OCI-LY1 (cell line): Measurements from ENCODE around the gene AGAP1.

Experiments used
- H2AFZ ChIP-seq: fragments of 200-600 bp; sonication (generic), shearing (Covaris generic); 2 replicates; pipeline ENCODE4 v1.6.0; 2014; ENCODE audit warnings: antibody characterized with exemption, mild to moderate bottlenecking, low read length
- H3F3A ChIP-seq: fragments of 200-600 bp; sonication (generic), shearing (Covaris generic); 2 replicates; pipeline ENCODE4 v1.6.0; 2014; ENCODE audit warnings: mild to moderate bottlenecking, antibody characterized with exemption, low read length, moderate library complexity; ENCODE audit not compliant: insufficient read depth
- H3K27ac ChIP-seq: fragments of 200-600 bp; sonication (generic); 2 replicates; pipeline ENCODE4 v1.5.1; 2014; ENCODE audit warnings: low read length, mixed run types, mild to moderate bottlenecking, low read depth; ENCODE audit not compliant: poor library complexity, severe bottlenecking
- H3K27me3 ChIP-seq: fragments of 200-600 bp; sonication (generic); 2 replicates; pipeline ENCODE4 v1.6.0; 2014; ENCODE audit warnings: antibody characterized with exemption, mild to moderate bottlenecking, low read length, moderate library complexity; ENCODE audit not compliant: insufficient read depth
- H3K36me3 ChIP-seq: fragments of 200-600 bp; sonication (generic); 2 replicates; pipeline ENCODE4 v1.6.1; 2014; ENCODE audit warnings: mild to moderate bottlenecking, antibody characterized with exemption, low read length, moderate library complexity, mixed read lengths; ENCODE audit not compliant: insufficient read depth
- H3K4me1 ChIP-seq: fragments of 200-600 bp; sonication (generic); 2 replicates; pipeline ENCODE4 v1.5.1; 2014; ENCODE audit warnings: mild to moderate bottlenecking, low read length, moderate library complexity; ENCODE audit not compliant: insufficient read depth, severe bottlenecking
- H3K4me2 ChIP-seq: fragments of 200-600 bp; sonication (generic), shearing (Covaris generic); 2 replicates; pipeline ENCODE4 v1.6.1; 2014; ENCODE audit warnings: low read length
- H3K4me3 ChIP-seq: fragments of 200-600 bp; sonication (generic); 2 replicates; pipeline ENCODE4 v1.5.1; 2014; ENCODE audit warnings: low read length, low read depth, mild to moderate bottlenecking, mixed read lengths; ENCODE audit not compliant: poor library complexity, severe bottlenecking
- H3K79me2 ChIP-seq: fragments of 200-600 bp; shearing (Covaris generic); 2 replicates; pipeline ENCODE4 v1.6.1; 2016; ENCODE audit warnings: mixed run types, low read length, mixed read lengths; ENCODE audit not compliant: insufficient read depth
- H3K9ac ChIP-seq: fragments of 200-600 bp; sonication (generic), shearing (Covaris generic); 2 replicates; pipeline ENCODE4 v1.6.1; 2014; ENCODE audit warnings: mild to moderate bottlenecking, low read length, mixed read lengths
- H3K9me2 ChIP-seq: fragments of 200-600 bp; sonication (generic), shearing (Covaris generic); 2 replicates; pipeline ENCODE4 v1.6.1; 2014; ENCODE audit warnings: low read depth, mild to moderate bottlenecking, low read length, mixed read lengths
- H3K9me3 ChIP-seq: fragments of 200-600 bp; shearing (Covaris generic); 2 replicates; pipeline ENCODE4 v1.6.1; 2014; ENCODE audit warnings: low read length, mixed read lengths
- H4K20me1 ChIP-seq: fragments of 200-600 bp; sonication (generic), shearing (Covaris generic); 2 replicates; pipeline ENCODE4 v1.6.0; 2016; ENCODE audit warnings: mild to moderate bottlenecking, low read length; ENCODE audit not compliant: insufficient read depth
- CTCF ChIP-seq: fragments of 200-600 bp; sonication (generic), shearing (Covaris generic); IDR thresholded peaks from 2 replicates; pipeline ENCODE4 v1.5.1; 2017; ENCODE audit warnings: mild to moderate bottlenecking, antibody characterized with exemption, low read length, moderate library complexity, mixed read lengths
- EZH2 ChIP-seq: fragments of 200-600 bp; sonication (generic), shearing (Covaris generic); IDR thresholded peaks from 2 replicates; pipeline ENCODE4 v1.8.0; 2017; ENCODE audit warnings: borderline replicate concordance, mixed run types, mild to moderate bottlenecking, antibody characterized with exemption, low read length, moderate library complexity, mixed read lengths

The AGAP1 gene

GRCh38 chr2:236175548-236176150 lies 681.8 kb downstream of the AGAP1 start:
- no peak for TF ChIP-seq CTCF
- TF ChIP-seq EZH2, result no peak
- Histone ChIP-seq H3K27ac (no peak overlapping the region), H3K9me3 (no peaks in the 10 kb centered on the region), H3K4me2 (no peak overlapping the region), H3K4me1 (no peaks in the 10 kb centered on the region), H3K27me3 (0 out of 2 replicates have a peak, but pooled peaks cover 3% of the 10 kb centered on the region), H4K20me1 (no peaks in the 10 kb centered on the region), H3K9me2 (no peaks in the 10 kb centered on the region), H3K9ac (no peak overlapping the region), H3K4me3 (no peak overlapping the region), H3F3A (no peaks in the 10 kb centered on the region), H3K36me3 (no peaks in the 10 kb centered on the region), H3K79me2 (no peaks in the 10 kb centered on the region), H2AFZ (no peak overlapping the region)

- Histone ChIP-seq H3K36me3 (no peaks in the 10 kb centered on the region), H3K9ac (no peak overlapping the region), H3K4me1 (no peaks in the 10 kb centered on the region), H3K27ac (no peak overlapping the region), H3K9me3 (no peaks in the 10 kb centered on the region), H3F3A (no peaks in the 10 kb centered on the region), H3K4me3 (no peak overlapping the region), H4K20me1 (no peaks in the 10 kb centered on the region), H2AFZ (no peak overlapping the region), H3K9me2 (no peaks in the 10 kb centered on the region), H3K79me2 (no peaks in the 10 kb centered on the region), H3K4me2 (no peak overlapping the region), H3K27me3 (0 out of 2 replicates have a peak, but pooled peaks cover 3% of the 10 kb centered on the region)
- TF ChIP-seq CTCF (peak; percentile 56), EZH2 (no peak)
These were observed 682.6 kb downstream of the AGAP1 start for GRCh38 chr2:236176417-236176816.

GRCh38 chr2:236176951-236177350 lies 683.1 kb downstream of the AGAP1 start:
- Histone ChIP-seq H3K9me2 (no peaks in the 10 kb centered on the region), H3K79me2 (no peaks in the 10 kb centered on the region), H3K9me3 (no peaks in the 10 kb centered on the region), H3K4me2 (no peak overlapping the region), H4K20me1 (no peaks in the 10 kb centered on the region), H3K36me3 (no peaks in the 10 kb centered on the region), H2AFZ (no peak overlapping the region), H3K9ac (no peak overlapping the region), H3K4me1 (no peaks in the 10 kb centered on the region), H3K4me3 (no peak overlapping the region), H3K27ac (no peak overlapping the region), H3K27me3 (0 out of 2 replicates have a peak, but pooled peaks cover 3% of the 10 kb centered on the region), H3F3A (no peaks in the 10 kb centered on the region)
- no peak for TF ChIP-seq CTCF
- no peak for TF ChIP-seq EZH2
